ENCODE results near the gene RCE1. TPM values are rescaled to one million over a fixed set of nuclear protein-coding genes. Genes with fewer than 3 reads are reported as not detected.

Gene RCE1
- total and polyA plus RNA-seq, 8 donors: 8.2 to 19.0 (median 10.1) TPM

GRCh38 chr11:66870616-66871520, 27.6 kb downstream of the RCE1 start:
- FAIRE-seq (no peak), ATAC-seq (no peak), DNase-seq (peak in 1 of 6 donors; percentile 78)
- H3K27me3 ChIP-seq: no peaks in the 10 kb centered on the region
- no peak overlapping the region for H3K27ac ChIP-seq
- H3K9me3 ChIP-seq: no peaks in the 10 kb centered on the region
- 92 to 93% methylated on average over 39 of the region's 39 CpGs for WGBS, 2 donors
- no peaks in the 10 kb centered on the region for H3K4me1 ChIP-seq
- intact Hi-C loops (cut with DNase I): no loop called here
- no peak for TF ChIP-seq CTCF (IDR thresholded peaks at IDR 0.05)
- no peak overlapping the region for H3K4me3 ChIP-seq
- H3K36me3 ChIP-seq: no peaks in the 10 kb centered on the region

GRCh38 chr11:66871521-66871901, 28.3 kb downstream of the RCE1 start:
- no peak for TF ChIP-seq CTCF (IDR thresholded peaks at IDR 0.05)
- DNase-seq (peak in 1 of 6 donors; percentile 59), ATAC-seq (no peak)

GRCh38 chr11:66874232-66874631, 31.0 kb downstream of the RCE1 start:
- TF ChIP-seq CTCF (IDR thresholded peaks at IDR 0.05): no peak
- DNase-seq (no peak), ATAC-seq (no peak), FAIRE-seq (no peak)
- Histone ChIP-seq H3K36me3 (no peaks in the 10 kb centered on the region), H3K4me1 (no peaks in the 10 kb centered on the region), H3K27me3 (no peaks in the 10 kb centered on the region), H3K9me3 (no peaks in the 10 kb centered on the region), H3K4me3 (no peak overlapping the region), H3K27ac (no peak overlapping the region)
- WGBS, 2 donors: 86 to 87% methylated on average over 6 of the region's 6 CpGs
- intact Hi-C loops (cut with DNase I): no loop called here

More at GRCh38 chr11:66871521-66871901, 28.3 kb downstream of the RCE1 start:
- intact Hi-C loops (cut with DNase I): no loop called here
- FAIRE-seq: no peak
- no peaks in the 10 kb centered on the region for H3K36me3 ChIP-seq
- no peak overlapping the region for H3K4me3 ChIP-seq
- no peak overlapping the region for H3K27ac ChIP-seq
- H3K27me3 ChIP-seq: no peaks in the 10 kb centered on the region
- H3K4me1 ChIP-seq: no peaks in the 10 kb centered on the region
- H3K9me3 ChIP-seq: no peaks in the 10 kb centered on the region
- WGBS, 2 donors: 92 to 94% methylated on average over 18 of the region's 18 CpGs

GRCh38 chr11:66875378-66875777, 32.1 kb downstream of the RCE1 start:
- intact Hi-C loops (cut with DNase I): no loop called here
- ATAC-seq: no peak
- no peak overlapping the region for H3K27ac ChIP-seq
- H3K36me3 ChIP-seq: no peaks in the 10 kb centered on the region
- no peaks in the 10 kb centered on the region for H3K9me3 ChIP-seq
- FAIRE-seq: no peak
- H3K4me1 ChIP-seq: no peaks in the 10 kb centered on the region
- TF ChIP-seq CTCF (IDR thresholded peaks at IDR 0.05): no peak
- H3K27me3 ChIP-seq: no peaks in the 10 kb centered on the region
- WGBS, 2 donors: 89 to 90% methylated on average over 13 of the region's 13 CpGs
- no peak overlapping the region for H3K4me3 ChIP-seq
- no peak for DNase-seq

All from pancreas (tissue), 10 donors.